C4-2B (cell line): ENCODE measurements around the gene PSMF1.

Experiments
- ZFX ChIP-seq: fragments of 450-650 bp; IDR thresholded peaks from 2 replicates; pipeline ENCODE4 v1.6.1; 2017
- TF ChIP-seq, protein P1 (sequence below): fragments of 450-650 bp; conservative IDR thresholded peaks from 2 replicates; pipeline ENCODE4 v1.5.1; 2017; ENCODE audit warnings: mild to moderate bottlenecking

DNA sequence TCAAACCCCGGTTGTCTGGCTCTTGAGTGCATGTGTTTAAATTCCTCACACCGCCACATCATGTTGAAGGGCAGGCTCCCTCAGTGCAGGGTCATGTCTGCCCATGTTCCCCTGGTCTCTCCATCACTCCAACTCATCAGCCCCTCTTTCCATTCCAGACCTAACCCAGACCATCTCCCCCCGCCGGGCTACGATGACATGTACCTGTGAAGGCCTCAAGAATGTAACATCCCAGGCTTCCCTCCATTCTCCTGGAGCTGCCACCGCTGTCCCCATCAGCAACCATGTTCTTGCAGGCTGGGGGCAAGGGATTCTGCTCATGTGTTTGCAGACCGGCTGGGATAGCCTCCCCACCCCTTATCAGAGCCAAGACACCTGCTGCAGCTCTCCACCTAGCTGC, 46.5 kb downstream of the PSMF1 start:
- TF ChIP-seq, protein P1, sequence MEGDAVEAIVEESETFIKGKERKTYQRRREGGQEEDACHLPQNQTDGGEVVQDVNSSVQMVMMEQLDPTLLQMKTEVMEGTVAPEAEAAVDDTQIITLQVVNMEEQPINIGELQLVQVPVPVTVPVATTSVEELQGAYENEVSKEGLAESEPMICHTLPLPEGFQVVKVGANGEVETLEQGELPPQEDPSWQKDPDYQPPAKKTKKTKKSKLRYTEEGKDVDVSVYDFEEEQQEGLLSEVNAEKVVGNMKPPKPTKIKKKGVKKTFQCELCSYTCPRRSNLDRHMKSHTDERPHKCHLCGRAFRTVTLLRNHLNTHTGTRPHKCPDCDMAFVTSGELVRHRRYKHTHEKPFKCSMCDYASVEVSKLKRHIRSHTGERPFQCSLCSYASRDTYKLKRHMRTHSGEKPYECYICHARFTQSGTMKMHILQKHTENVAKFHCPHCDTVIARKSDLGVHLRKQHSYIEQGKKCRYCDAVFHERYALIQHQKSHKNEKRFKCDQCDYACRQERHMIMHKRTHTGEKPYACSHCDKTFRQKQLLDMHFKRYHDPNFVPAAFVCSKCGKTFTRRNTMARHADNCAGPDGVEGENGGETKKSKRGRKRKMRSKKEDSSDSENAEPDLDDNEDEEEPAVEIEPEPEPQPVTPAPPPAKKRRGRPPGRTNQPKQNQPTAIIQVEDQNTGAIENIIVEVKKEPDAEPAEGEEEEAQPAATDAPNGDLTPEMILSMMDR = no peak
- TF ChIP-seq ZFX = no peak
